Endothelial cell of umbilical vein (primary cell): ENCODE results near the gene FBXL13. TPM values are rescaled to one million over a fixed set of nuclear protein-coding genes. Genes with fewer than 3 reads are reported as not detected.

Experiments
- BruUV-seq: library from RNA; stranded (reverse); fragments of 400-500 nt; replicated peaks from 2 replicates; lab custom pipeline; 2021; lab: Mats Ljungman, UMichigan
- CTCF ChIA-PET: fragments of 300-600, 350-600 bp; sonication (Branson Sonifier 250); formaldehyde crosslinking; loops from one replicate; lab custom pipeline; 2021; ENCODE audit warnings: antibody characterized with exemption, inconsistent platforms; lab: Charles Lee
- POLR2A ChIA-PET: fragments of 300-600, 350-600 bp; sonication (Branson Sonifier 250); formaldehyde crosslinking; loops from one replicate; lab custom pipeline; 2021; ENCODE audit warnings: antibody characterized with exemption, inconsistent platforms; lab: Charles Lee
- DNase-seq: peaks from one replicate; pipeline ENCODE4 v3.0.0-alpha.2; 2011; ENCODE audit warnings: low read depth, low spot score
- FAIRE-seq: peaks from 2 replicates; lab custom pipeline; 2011; peaks lifted over from hg19 to GRCh38; lab: Jason Lieb, UNC
- H2AFZ ChIP-seq: 2 replicates; pipeline ENCODE4 v1.6.0; 2012; ENCODE audit warnings: low read depth, low read length, control low read depth, inconsistent platforms
- H3K27ac ChIP-seq: 2 replicates; pipeline ENCODE4 v1.5.1; 2011; ENCODE audit warnings: low read depth, mild to moderate bottlenecking, control low read depth, low read length, moderate library complexity; ENCODE audit not compliant: insufficient read depth
- H3K27me3 ChIP-seq, 2 experiments: 2 replicates each; pipeline versions ENCODE4 v1.6.0 to v1.6.1; 2011; ENCODE audit warnings: low read length in 2 of 2, mixed read lengths in 1 of 2; ENCODE audit not compliant: control insufficient read depth in 2 of 2, insufficient read depth in 2 of 2
- H3K36me3 ChIP-seq, 2 experiments: 2 replicates in 1 of 2; 3 replicates in 1 of 2; pipeline ENCODE4 v1.5.1; 2011; ENCODE audit warnings: low read length in 2 of 2, mild to moderate bottlenecking in 1 of 2, moderate library complexity in 1 of 2; ENCODE audit not compliant: control insufficient read depth in 2 of 2, insufficient read depth in 2 of 2; ENCODE audit errors: extremely low read depth in 1 of 2
- H3K4me1 ChIP-seq: 3 replicates; pipeline ENCODE4 v1.5.1; 2011; ENCODE audit warnings: mild to moderate bottlenecking, low read length; ENCODE audit not compliant: control insufficient read depth, insufficient read depth; ENCODE audit errors: extremely low read depth
- H3K4me2 ChIP-seq: 2 replicates; pipeline ENCODE4 v1.6.1; 2011; ENCODE audit warnings: low read length, control low read depth, mixed read lengths; ENCODE audit not compliant: insufficient read depth
- H3K4me3 ChIP-seq, 3 experiments: fragments of 200-600 bp in 1 of 3; sonication (generic), shearing (Covaris generic) in 1 of 3; replicated peaks in 1 of 3; 2 replicates each; pipeline ENCODE4 v1.5.1; 2011 to 2016; ENCODE audit warnings: control low read depth in 3 of 3, low read length in 3 of 3, mild to moderate bottlenecking in 2 of 3, inconsistent platforms in 1 of 3, low read depth in 1 of 3, moderate library complexity in 1 of 3; ENCODE audit not compliant: insufficient read depth in 1 of 3
- H3K79me2 ChIP-seq: 2 replicates; pipeline ENCODE4 v1.6.0; 2012; ENCODE audit warnings: low read length, inconsistent platforms; ENCODE audit not compliant: control insufficient read depth, insufficient read depth
- H3K9ac ChIP-seq: replicated peaks from 2 replicates; pipeline ENCODE3; 2011; ENCODE audit warnings: low read length, control low read depth; ENCODE audit not compliant: insufficient read depth; ENCODE audit errors: extremely low read depth
- H3K9me1 ChIP-seq: replicated peaks from 3 replicates; pipeline ENCODE4 v1.6.0; 2011; ENCODE audit warnings: mild to moderate bottlenecking, low read length; ENCODE audit not compliant: control insufficient read depth, insufficient read depth; ENCODE audit errors: extremely low read depth
- H3K9me3 ChIP-seq: replicated peaks from 2 replicates; pipeline ENCODE4 v1.5.1; 2012; ENCODE audit warnings: low read length, inconsistent platforms; ENCODE audit not compliant: control insufficient read depth, insufficient read depth
- H4K20me1 ChIP-seq: replicated peaks from 2 replicates; pipeline ENCODE3; 2011; ENCODE audit warnings: mild to moderate bottlenecking, low read length; ENCODE audit not compliant: control insufficient read depth, insufficient read depth; ENCODE audit errors: extremely low read depth
- EZH2 ChIP-seq: IDR thresholded peaks from 2 replicates; pipeline ENCODE4 v1.6.1; 2012; ENCODE audit warnings: borderline replicate concordance, low read depth, mild to moderate bottlenecking, moderate library complexity, low read length, inconsistent platforms; ENCODE audit not compliant: severe bottlenecking
- FOS ChIP-seq: IDR thresholded peaks from 2 replicates; pipeline ENCODE4 v1.6.1; 2011; ENCODE audit warnings: mild to moderate bottlenecking, low read length, moderate library complexity, borderline replicate concordance; ENCODE audit not compliant: insufficient read depth
- GATA2 ChIP-seq: IDR thresholded peaks from 2 replicates; pipeline ENCODE4 v1.7.0; 2011; ENCODE audit warnings: low read depth, mild to moderate bottlenecking, moderate library complexity, mixed read lengths, low read length; ENCODE audit not compliant: insufficient read length, insufficient read depth
- JUN ChIP-seq: IDR thresholded peaks from 2 replicates; pipeline ENCODE4 v1.6.1; 2011; ENCODE audit warnings: borderline replicate concordance, low read depth; ENCODE audit not compliant: insufficient read length, insufficient read depth
- MAX ChIP-seq: IDR thresholded peaks from 2 replicates; pipeline ENCODE4 v1.6.1; 2011; ENCODE audit not compliant: insufficient read depth, insufficient read length
- MYC ChIP-seq: IDR thresholded peaks from one replicate; pipeline ENCODE4 v1.6.1; 2011; ENCODE audit warnings: mild to moderate bottlenecking, low read depth, low read length
- POLR2AphosphoS5 ChIP-seq: IDR thresholded peaks from 2 replicates; pipeline ENCODE4 v1.6.1; 2012; ENCODE audit warnings: low read depth, mild to moderate bottlenecking, control low read depth, low read length, moderate library complexity; ENCODE audit not compliant: insufficient read depth
- dilution Hi-C: fragments of 300-500 bp; cut with MboI; formaldehyde crosslinking; loops from one replicate; pipeline ENCODE4 v1.15.0; 2019; ENCODE audit warnings: low sequenced_read_pairs; ENCODE audit not compliant: extremely low pct_ligation_motif_present
- intact Hi-C: fragments of 100-400 bp; cut with micrococcal nuclease; formaldehyde crosslinking; loops from one replicate; pipeline ENCODE4 v1.10.0; 2022
- polyA plus RNA-seq, 4 experiments: library from polyadenylated mRNA; depleted of rRNA in 3 of 4; stranded (reverse) in 3 of 4; unstranded in 1 of 4; fragments of >200 nt; gene quantifications; 2 replicates each; pipeline versions ENCODE4 v1.2.1 to v1.2.3, GENCODE V29; 2011 to 2012; ENCODE audit warnings: missing spikeins in 1 of 4
- total RNA-seq: library from RNA; stranded (reverse); gene quantifications from 2 replicates; pipeline ENCODE4 v1.2.3, GENCODE V29; 2021
- TF ChIP-seq, protein P1 (sequence below), 2 donors: IDR thresholded peaks; 1 replicate in 1 of 2; 2 replicates in 1 of 2; pipeline ENCODE4 v1.5.1; 2011; ENCODE audit warnings: low read length in 2 of 2, mild to moderate bottlenecking in 2 of 2, moderate library complexity in 2 of 2, control low read depth in 1 of 2, inconsistent platforms in 1 of 2, low read depth in 1 of 2; ENCODE audit not compliant: insufficient read depth in 1 of 2; ENCODE audit errors: extremely low read depth in 1 of 2

FBXL13 gene
- total and polyA plus RNA-seq, 2 donors (not counting 3 experiments of a cell fraction or from before 2014, with no cell fraction given), result 3.9 to 4.6 TPM

DNA sequence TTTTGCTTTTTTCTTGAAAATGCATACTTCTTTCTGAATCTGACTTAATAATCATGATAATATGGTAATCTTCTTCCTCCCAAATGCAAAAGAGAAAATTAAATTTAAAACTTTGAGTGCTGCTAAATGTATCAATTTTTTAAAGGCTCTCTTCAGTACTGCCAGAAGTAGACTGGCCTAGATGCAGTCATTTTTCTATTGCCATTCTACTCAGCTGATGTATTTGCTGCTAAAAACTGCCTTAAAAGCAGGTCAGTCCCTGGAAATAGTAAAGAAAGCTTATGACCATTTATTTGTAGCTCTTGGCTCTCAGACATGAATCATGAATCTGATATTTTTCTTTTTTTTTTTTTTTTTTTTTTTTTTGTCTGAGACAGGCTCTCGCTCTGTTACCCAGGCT, 45.8 kb upstream of the FBXL13 start:
- BruUV-seq, result no TSS peak
- POLR2A ChIA-PET, result interaction anchor here (0.6 kb wide), 1 partner anchor 241 kb away, joined by 4 read pairs; no protein-coding TSS in a partner anchor
- H3K27ac ChIP-seq, result no peak overlapping the region
- CTCF ChIA-PET, result interaction anchor here (0.7 to 0.9 kb wide), 3 partner anchors 10 to 58 kb away, joined by 3 to 4 read pairs (median 4); no protein-coding TSS in a partner anchor
- no peak overlapping the region for H3K4me3 ChIP-seq
- H3K9me1 ChIP-seq, result no peaks in the 10 kb centered on the region
- no peak overlapping the region for H2AFZ ChIP-seq
- dilution Hi-C loops, result no loop called here
- intact Hi-C loops, result no loop called here
- no peak overlapping the region for H3K4me2 ChIP-seq
- no peak for TF ChIP-seq MAX
- no peak for TF ChIP-seq FOS
- no peak for TF ChIP-seq MYC
- no peaks in the 10 kb centered on the region for H3K4me1 ChIP-seq
- H4K20me1 ChIP-seq, result no peaks in the 10 kb centered on the region
- FAIRE-seq, result peak; percentile 15
- H3K9ac ChIP-seq, result no peak overlapping the region
- no peak for DNase-seq
- no peaks in the 10 kb centered on the region for H3K9me3 ChIP-seq
- peaks cover 0 to 3% of the 10 kb centered on the region in 2 experiments for H3K36me3 ChIP-seq
- no peaks in the 10 kb centered on the region for H3K79me2 ChIP-seq
- no peaks in the 10 kb centered on the region for H3K27me3 ChIP-seq

DNA sequence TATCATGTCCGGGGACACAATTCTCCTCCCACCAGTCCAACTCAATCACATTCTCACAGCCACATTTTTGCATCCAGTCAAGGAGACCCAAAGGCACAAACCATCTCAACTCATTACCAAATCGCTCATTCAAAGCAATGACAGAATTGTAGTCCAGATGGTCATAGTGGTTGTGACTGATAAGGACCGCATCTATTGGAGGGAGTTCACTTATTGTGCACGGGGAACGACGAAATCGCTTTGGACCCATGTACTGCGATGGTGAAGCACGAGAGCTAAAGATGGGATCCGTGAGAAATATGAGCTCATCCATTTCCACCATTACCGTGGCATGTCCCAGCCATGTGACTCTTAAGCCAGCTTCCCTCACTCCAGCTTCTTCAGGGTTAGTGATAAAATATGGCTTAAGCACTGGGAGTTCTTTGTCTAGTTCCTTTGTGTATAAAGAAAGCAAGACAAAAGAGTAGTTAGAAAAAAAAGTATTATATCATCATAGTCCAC, 45.2 kb upstream of the FBXL13 start:
- FAIRE-seq, result no peak
- CTCF ChIA-PET, result interaction anchor here (0.7 to 0.9 kb wide), 3 partner anchors 11 to 58 kb away, joined by 3 to 4 read pairs (median 4); no protein-coding TSS in a partner anchor
- no peak overlapping the region for H3K9ac ChIP-seq
- no peaks in the 10 kb centered on the region for H3K9me1 ChIP-seq
- BruUV-seq, result no TSS peak
- no peak for DNase-seq
- no peak overlapping the region for H3K4me3 ChIP-seq
- no peaks in the 10 kb centered on the region for H3K79me2 ChIP-seq
- H4K20me1 ChIP-seq, result no peaks in the 10 kb centered on the region
- H3K27me3 ChIP-seq, result no peaks in the 10 kb centered on the region
- H2AFZ ChIP-seq, result no peak overlapping the region
- intact Hi-C loops (no loop called here), dilution Hi-C loops (no loop called here)
- POLR2A ChIA-PET, result no interaction called here
- peaks cover 0 to 3% of the 10 kb centered on the region in 2 experiments for H3K36me3 ChIP-seq
- no peak overlapping the region for H3K4me2 ChIP-seq
- TF ChIP-seq MYC (no peak), FOS (no peak), GATA2 (no peak), POLR2AphosphoS5 (no peak), EZH2 (no peak), JUN (no peak)
- TF ChIP-seq, protein P1, sequence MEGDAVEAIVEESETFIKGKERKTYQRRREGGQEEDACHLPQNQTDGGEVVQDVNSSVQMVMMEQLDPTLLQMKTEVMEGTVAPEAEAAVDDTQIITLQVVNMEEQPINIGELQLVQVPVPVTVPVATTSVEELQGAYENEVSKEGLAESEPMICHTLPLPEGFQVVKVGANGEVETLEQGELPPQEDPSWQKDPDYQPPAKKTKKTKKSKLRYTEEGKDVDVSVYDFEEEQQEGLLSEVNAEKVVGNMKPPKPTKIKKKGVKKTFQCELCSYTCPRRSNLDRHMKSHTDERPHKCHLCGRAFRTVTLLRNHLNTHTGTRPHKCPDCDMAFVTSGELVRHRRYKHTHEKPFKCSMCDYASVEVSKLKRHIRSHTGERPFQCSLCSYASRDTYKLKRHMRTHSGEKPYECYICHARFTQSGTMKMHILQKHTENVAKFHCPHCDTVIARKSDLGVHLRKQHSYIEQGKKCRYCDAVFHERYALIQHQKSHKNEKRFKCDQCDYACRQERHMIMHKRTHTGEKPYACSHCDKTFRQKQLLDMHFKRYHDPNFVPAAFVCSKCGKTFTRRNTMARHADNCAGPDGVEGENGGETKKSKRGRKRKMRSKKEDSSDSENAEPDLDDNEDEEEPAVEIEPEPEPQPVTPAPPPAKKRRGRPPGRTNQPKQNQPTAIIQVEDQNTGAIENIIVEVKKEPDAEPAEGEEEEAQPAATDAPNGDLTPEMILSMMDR (IDR thresholded peaks at IDR 0.05; ENCODE audit: extremely low read depth in 1 of 2, insufficient read depth in 1 of 2, low read depth in 1 of 2, low read length in 2 of 2), result no peak
- H3K9me3 ChIP-seq, result no peaks in the 10 kb centered on the region
- H3K27ac ChIP-seq, result no peak overlapping the region
- no peaks in the 10 kb centered on the region for H3K4me1 ChIP-seq
